DMS79 treated with DMSO at 0.1 percent for 48 hours (cell line): ENCODE data around the gene HMGCL.
"Not testable (repeated sequence)": the region's sequence is repeated elsewhere in the genome, so short reads cannot be mapped to it uniquely, and the experiment has no call there.

Source experiments
- DNase-seq: peaks from one replicate; lab custom pipeline; 2025; lab: John Stamatoyannopoulos, UW

HMGCL gene

GRCh38 chr1:23825076-23825761, at the start of gene HMGCL:
TSS of gene HMGCL (minus strand) at chr1:23825429. CDS start at chr1:23825415, 14 bp downstream.
- DNase-seq, result peak; percentile 92

- no peak for DNase-seq
These were observed 47.2 kb upstream of the HMGCL start for GRCh38 chr1:23872421-23872820.

GRCh38 chr1:23869051-23869450, 43.8 kb upstream of the HMGCL start:
- no peak for DNase-seq

- DNase-seq, result peak; percentile 87
These were observed 43.4 kb upstream of the HMGCL start for GRCh38 chr1:23868557-23869016.

- DNase-seq, result peak; percentile 98
These were observed 42.8 kb upstream of the HMGCL start, which contains the start of gene FUCA1 for GRCh38 chr1:23867895-23868556. TSS of gene FUCA1 (minus strand) at chr1:23868290. CDS start at chr1:23868286, 4 bp downstream.

- DNase-seq, result no peak
These were observed 42.3 kb upstream of the HMGCL start for GRCh38 chr1:23867542-23867894.

GRCh38 chr1:23865543-23865930, 40.3 kb upstream of the HMGCL start:
- peak; percentile 49 for DNase-seq

GRCh38 chr1:23864801-23865542, 39.7 kb upstream of the HMGCL start:
- no peak for DNase-seq

GRCh38 chr1:23862640-23863039, 37.4 kb upstream of the HMGCL start:
- no peak for DNase-seq

GRCh38 chr1:23854568-23854967, 29.3 kb upstream of the HMGCL start:
- DNase-seq, result no peak

GRCh38 chr1:23853124-23853523, 27.9 kb upstream of the HMGCL start:
- DNase-seq, result not testable (repeated sequence)

- DNase-seq, result not testable (repeated sequence)
These were observed 26.2 kb upstream of the HMGCL start for GRCh38 chr1:23851406-23851805.

- no peak for DNase-seq
These were observed 23.7 kb upstream of the HMGCL start for GRCh38 chr1:23848673-23849616.

- DNase-seq, result not testable (repeated sequence)
These were observed 22.4 kb upstream of the HMGCL start for GRCh38 chr1:23847482-23848095.

GRCh38 chr1:23845163-23845562, 19.9 kb upstream of the HMGCL start:
- no peak for DNase-seq

GRCh38 chr1:23843644-23844043, 18.4 kb upstream of the HMGCL start:
- no peak for DNase-seq

- peak; percentile 52 for DNase-seq
These were observed 13.2 kb upstream of the HMGCL start for GRCh38 chr1:23838401-23838866.

GRCh38 chr1:23837908-23838307, 12.7 kb upstream of the HMGCL start:
- DNase-seq, result no peak

- DNase-seq, result no peak
These were observed 10.8 kb upstream of the HMGCL start for GRCh38 chr1:23836037-23836436.

- DNase-seq, result not testable (repeated sequence)
These were observed 8.9 kb upstream of the HMGCL start for GRCh38 chr1:23834156-23834555.

GRCh38 chr1:23827717-23828116, 2.5 kb upstream of the HMGCL start:
- DNase-seq, result no peak
